ENCODE results near the gene ZFP36L2.
"Not testable (repeated sequence)": the region's sequence is repeated elsewhere in the genome, so short reads cannot be mapped to it uniquely, and the experiment has no call there.

The ZFP36L2 gene

DNA sequence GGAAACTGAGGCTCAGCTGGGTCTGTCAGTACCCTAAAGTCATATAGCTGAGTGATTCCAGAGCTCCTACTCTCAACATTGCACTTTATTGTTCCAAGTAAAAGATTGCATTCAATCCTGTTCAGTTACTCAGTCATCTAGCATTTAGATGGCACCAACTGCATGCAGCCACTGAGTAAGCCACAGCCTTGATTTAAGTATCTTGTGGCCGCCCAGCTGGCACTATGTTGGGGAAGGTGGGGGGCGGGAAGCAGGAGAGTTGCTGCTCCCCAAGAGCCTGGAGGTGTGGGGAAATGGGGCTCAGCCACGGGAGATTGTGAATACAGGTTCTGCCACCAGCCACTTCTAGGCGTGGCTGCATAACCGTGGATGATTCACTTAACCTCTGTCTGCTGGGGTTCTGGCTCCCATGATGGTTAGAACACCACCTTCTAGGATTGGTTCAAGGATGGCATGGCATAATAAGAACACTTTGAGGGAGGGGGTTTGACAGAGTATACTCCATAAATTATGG, 17.1 kb downstream of the ZFP36L2 start:
- DNase-seq (ENCODE audit: low read depth, low spot score) = no peak

DNA sequence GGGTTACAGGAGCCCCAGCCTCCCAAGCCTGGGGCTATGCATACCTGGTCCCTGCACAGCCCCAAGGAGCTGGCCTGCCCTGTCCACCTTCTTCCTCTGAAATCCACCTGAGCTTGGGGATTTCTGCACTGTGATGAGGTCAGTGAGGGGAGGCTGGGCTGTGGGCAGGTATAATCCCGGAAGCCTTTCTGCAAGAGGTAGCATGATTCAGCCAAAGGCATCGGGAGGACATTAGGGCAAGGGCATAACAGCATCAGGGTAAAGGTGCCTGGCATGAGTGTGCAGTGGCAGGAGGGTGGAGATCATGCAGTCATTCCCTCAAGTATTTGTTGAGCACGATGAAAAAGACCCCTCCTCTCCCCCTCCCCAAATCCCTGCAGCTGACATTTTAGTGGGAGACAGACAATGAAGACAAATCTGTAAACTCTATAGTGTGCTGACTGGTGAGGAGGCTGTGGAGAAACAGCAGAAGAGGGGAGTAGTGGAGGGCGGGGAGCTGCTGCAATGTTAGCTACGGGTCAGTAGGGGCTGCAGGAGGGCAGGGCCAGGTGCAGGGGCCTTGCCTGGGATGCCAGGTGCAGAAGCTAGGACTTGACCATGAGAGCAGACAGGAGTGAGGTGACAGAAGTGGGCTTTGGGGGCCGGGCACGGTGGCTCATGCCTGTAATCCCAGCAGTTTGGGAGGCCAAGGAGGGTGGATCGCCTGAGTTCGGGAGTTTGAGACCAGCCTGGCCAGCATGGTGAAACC, 18.7 kb downstream of the ZFP36L2 start:
- DNase-seq (ENCODE audit: low read depth, low spot score) = no peak

DNA sequence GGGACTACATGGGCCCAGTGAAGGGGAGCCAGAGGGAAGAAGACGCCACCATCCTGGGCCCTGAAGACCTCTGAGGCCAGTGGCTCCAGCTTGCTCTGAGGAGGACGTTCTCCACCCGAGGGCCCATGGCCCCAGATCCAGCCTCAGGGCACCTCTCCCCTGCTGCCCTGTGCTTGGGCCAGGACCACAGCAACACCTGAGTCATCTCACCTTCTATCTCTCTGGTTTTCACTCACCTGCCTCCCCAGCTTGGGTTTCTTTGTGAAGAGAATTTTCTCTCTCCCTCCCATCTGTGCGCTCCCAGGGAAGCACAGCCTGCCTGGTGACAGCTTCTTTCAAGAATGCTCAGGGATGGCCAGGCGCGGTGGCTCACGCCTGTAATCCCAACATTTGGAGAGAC, 19.8 kb downstream of the ZFP36L2 start:
- no peak for DNase-seq (ENCODE audit: low read depth, low spot score)

DNA sequence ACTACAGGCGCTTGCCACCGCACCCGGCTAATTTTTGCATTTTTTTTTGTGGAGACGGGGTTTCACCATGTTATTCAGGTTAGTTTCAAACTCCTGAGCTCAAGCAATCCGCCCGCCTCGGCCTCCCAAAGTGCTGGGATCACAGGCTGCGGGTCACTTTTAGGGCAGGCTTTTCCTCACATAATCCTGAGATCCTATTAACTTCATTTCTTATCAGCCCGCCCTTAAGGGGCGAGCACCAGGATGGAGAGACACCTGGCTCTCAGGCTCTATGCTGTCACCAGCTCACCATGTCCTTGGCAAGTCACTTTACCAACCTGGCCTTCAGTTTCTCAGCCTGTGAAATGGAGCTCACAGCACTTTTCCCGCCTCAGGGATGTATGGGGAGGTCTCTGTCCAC, 23.0 kb downstream of the ZFP36L2 start:
- DNase-seq (ENCODE audit: low read depth, low spot score) = no peak

DNA sequence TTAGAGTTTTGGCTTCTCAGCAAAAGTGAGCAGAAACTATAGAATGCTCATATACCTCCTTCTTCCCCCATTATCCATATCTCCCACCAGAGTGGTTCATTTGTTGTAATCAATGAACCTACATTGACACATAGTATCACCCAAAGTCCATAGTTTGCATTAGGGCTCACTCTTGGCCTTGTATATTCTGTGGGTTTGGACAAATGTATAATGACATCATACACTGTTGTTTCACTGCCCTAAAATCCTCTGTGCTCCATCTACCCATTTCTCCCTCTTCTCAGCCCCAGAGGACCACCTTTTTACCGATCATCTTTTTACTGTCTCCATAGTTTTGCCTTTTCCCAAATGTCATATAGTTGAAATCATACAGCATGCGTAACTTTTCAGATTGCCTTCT, 24.1 kb downstream of the ZFP36L2 start:
- no peak for DNase-seq (ENCODE audit: low read depth, low spot score)

DNA sequence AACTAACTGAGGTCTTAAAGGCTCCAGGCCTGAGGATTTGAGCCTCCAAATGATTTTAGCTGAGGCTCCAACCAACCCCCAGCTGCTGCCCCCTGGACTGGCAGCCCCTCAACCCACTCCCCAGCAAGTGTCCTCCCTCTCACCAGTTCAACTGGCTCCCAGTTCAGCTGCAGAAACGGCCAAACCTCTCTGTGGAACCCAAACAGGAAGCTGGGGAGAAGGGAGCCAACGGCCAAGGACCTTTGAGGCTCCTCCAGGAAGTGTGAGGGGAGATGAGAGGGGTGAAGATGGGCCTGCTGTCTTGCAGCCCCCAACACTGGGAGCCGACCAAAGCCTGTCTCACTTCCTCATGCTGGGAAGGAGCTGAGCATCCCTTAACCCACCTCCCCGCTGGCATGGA, 24.9 kb downstream of the ZFP36L2 start:
- DNase-seq (ENCODE audit: low read depth, low spot score) = no peak

DNA sequence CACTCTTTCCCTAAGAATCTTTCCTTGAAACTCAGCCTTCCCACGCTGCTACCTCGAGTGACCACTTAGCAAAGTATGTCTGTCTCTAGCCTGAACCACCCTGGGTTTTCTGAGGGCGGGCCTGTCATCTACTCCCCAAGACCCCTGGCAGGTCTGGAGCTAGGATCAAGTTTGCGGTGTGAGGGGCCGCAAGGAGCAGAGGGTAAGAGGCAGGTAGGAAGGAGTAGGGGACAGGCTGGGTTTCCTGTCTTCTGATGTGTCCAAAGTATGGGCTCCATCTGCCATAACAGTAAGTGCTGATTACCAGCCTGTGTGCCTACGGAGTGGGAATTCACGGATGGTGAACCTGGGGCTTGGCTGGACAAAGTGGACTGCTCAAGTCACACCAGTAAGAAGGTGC, 25.4 kb downstream of the ZFP36L2 start:
- no peak for DNase-seq (ENCODE audit: low read depth, low spot score)

DNA sequence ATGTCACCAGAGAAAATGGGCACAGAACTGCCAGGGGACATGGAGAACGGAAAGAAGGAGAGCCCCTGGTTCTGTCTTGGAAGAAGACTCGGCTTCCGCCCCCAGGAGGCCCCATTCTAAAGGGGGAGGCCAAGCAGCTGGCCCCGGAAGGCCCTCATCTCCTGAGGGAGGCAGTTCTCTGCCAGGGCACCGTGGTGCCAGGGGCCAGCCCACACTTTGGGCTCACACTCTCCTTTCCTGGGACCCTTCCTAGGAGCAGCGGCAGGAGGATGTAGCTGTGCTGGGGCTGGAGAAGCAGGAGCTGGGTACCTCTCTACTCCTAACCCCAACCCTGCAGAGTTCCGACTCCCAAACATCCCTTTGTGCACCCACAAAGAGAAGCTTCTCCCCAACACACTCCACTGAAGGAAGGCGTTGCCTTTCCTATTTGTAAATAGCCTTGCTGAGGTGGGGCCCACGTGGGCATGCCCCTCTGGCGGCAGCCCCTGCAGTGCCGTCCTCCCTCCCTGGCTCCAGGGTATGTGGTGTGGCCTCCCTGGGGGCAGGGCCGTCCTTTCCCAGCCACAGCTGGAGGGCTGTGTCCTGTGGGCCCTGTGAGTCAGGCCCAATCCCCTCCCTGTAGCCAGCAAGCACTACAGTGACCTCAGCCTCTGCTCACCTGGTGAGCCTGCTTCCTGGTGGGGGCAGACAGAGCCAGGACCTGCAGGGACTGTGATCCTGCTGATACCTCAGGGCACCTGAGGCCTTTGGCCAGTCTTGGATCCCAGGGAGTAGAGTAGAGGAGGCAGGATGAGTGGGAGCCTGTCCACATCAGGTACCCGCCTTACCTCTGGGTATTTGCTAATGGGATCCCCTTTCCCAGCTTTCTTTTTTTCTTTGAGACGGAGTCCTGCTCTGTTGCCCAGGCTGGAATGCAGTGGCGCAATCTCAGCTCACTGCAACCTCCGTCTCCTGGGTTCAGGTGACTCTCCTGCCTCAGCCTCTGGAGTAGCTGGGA, 26.6 kb downstream of the ZFP36L2 start:
- no peak for DNase-seq (ENCODE audit: low read depth, low spot score)

DNA sequence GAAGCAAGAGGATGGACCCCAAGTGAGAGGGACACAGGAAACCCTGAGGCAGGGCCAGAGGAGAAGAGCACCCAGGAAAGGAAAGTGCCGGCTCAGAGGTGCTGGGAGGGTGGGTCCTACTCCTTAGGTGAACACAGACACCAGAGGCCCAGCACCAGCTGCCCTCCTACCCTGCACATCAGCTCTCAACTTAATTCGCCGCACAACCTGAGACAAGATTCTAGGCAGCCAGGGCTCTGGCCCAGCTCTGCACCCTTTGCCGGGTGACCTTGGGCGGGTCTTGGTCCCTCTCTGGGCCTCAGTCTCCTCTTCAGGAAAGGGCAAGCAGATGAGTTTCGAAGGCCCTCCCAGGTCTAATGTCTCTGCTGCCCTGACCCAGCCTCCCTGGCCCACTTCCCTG, 28.1 kb downstream of the ZFP36L2 start:
- no peak for DNase-seq (ENCODE audit: low read depth, low spot score)

DNA sequence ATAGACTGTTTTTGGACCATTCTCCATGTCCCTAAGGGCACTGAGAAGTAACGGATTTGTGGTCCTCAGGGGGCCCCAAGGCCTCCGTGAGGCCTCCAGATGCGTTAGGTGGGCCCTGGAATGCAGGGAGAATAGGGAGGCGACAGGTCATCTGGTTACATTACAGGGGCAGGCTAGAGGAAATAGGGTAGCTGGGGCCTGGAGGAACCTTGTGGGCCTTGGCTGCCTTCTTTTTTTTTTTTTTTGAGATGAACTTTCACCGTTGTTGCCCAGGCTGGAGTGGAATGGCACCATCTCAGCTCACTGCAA, 28.9 kb downstream of the ZFP36L2 start:
- no peak for DNase-seq (ENCODE audit: low read depth, low spot score)

DNA sequence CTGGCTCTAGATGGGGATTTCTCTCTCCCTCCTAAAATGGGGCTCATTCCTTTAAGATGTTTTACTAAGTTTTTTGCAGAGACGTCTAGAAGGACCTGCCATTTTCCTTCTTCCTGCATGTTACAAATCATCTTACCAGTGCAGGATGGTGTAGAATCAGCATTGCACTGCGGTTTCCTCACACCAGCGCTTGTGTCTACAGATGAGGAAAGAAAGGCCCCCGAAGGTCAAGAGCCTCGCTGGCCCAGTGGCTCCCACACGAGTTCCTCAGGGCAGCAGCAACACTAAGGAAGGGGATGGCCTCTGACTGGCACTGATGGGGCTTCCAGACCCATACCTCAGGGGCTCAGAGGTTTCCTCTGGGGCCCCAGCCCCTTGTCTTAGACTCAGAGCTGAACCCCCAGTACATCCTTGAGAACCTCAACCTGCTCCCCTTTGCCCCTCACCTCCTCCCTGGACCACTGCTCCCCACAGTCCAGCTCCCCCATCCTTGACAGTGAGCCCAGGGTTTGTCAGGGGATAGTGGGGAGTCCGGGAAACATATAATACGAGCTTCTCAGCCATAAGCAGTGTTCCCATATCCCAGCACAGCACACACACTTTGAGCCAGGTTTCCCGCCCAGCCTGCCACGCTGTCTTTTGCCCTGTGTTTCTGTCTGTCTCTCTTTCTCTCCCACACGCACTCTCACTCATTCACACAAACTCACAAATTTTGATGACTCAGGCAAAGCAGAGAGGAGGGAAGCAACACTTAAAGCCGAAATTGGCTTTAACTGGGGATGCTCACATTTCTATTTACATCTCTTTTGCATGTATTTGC, 29.4 kb downstream of the ZFP36L2 start:
- no peak for DNase-seq (ENCODE audit: low read depth, low spot score)

DNA sequence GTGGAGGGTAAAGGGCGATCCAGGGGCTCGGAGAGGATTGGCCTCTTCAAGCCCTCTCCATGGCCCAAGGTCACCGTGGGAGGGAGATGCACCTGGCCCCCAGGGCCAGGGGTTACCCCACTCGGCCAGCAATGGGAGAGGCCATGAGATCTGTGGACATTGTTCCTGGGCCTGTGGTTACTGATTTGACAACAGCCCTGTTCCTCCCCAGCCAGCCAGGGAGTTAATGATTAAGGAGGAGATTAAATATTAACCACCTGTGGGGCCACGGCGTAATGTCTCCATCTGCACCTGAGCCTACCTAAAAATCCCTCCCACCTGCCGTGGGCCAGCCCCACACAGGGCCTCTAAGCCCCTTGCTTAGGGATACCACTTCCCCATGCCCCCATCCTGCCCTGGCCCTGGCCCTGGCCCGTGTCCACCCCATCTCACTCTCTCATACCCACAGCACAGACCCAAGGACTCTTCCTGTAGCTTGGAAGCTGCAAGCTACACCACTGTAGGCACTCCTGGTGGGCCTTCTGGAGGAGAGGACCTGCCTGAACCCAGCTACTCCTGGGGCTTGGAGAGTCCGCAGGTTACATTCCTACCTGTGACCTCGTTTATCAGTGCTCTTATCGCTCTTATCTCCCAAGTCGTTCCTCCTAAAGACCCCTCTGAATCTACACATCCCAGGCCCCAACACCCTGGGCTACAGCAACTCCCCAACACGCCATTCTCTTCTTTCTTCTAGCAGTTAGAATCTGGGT, 32.1 kb downstream of the ZFP36L2 start:
- no peak for DNase-seq (ENCODE audit: low read depth, low spot score)

DNA sequence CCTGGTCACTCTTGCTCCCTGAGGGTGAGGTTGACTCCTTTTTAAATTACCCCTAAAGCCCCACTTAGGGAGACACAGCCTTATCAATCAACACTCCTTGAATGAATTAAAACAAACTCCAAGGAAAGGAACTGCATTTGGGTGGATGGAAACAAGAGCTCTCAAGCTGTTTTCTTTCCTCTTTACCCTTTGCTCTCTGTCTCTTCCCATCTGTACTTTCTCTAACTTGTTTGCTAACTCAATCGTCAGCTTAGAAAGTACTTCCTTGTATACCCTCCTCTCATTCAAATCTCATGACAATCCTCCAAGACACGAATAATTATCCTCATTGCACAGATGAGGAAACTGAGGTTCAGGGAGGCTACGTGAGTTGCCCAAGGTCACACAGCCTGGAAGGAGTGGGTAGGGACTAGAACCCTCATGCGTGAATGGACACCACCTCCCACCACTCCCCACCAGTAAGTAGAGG, 32.7 kb downstream of the ZFP36L2 start:
- DNase-seq (ENCODE audit: low read depth, low spot score) = no peak

DNA sequence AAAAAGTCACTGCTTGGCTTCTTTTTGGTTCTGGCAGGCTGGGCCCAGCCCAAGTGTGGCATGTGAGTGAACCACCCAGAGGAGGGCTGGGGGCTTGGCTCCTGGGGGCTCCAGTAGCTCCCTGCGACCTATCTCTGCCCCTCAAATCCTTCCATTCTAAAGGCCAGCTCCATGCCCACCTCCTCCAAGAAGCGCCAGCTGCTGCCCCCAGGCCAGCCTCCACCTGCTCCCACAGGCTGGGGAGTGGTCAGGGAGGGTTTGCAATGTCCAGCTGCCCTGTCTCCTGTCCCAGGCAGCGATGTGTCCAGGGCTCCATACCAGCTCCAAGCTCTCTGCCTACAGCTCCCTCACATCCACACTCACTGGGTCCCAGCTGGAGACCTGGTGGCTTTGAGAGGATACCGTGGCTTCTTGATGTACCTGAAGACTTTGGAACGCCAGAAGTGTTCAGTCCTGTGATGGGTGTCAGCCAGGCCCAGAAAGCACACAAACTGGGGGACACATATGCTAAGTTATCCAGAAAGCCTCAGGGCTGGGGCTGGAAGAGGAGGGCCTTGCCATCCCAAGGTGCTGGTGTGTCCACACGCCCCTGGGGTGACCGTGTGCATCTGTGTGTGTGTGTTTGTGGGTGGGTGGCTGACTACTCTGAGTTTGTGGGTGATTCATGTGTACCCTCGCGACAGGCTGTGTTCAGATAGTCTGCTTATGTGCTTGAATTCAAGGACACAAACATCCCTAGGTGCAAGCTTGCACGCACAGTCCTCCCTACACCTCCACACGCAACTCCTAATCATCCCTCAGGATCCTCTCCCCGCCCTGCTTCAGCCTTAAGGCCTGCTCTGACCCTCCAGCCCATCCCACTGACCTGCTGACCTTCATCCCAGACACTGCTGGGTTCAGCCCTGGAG, 33.4 kb downstream of the ZFP36L2 start:
- no peak for DNase-seq (ENCODE audit: low read depth, low spot score)

DNA sequence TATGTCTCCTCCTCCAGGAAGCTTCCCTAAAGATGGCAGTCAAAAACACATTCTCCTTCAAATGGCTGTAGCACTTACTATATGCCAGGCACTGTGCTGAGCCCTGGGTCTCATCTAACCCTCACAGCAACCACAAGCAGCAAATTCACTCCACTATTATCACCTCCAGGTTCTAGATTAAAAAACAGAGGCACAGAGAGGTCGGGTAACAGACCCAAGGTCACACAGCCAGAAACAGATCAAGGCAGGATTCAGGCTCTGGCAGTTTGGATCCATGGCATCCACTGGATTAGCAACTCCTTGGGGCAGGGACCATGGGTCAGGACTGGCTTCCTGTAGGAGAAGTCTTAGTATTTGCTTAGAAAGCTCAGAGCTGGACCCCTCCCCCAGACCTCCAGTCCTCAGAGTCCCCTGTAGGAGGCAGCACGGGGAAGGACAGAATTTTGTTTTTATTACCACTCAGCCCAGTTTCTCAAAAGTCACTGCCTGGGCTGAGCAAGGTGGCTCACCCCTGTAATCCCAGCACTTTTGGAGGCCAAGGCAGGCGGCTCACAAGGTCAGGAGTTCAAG, 34.4 kb downstream of the ZFP36L2 start:
- no peak for DNase-seq (ENCODE audit: low read depth, low spot score)

DNA sequence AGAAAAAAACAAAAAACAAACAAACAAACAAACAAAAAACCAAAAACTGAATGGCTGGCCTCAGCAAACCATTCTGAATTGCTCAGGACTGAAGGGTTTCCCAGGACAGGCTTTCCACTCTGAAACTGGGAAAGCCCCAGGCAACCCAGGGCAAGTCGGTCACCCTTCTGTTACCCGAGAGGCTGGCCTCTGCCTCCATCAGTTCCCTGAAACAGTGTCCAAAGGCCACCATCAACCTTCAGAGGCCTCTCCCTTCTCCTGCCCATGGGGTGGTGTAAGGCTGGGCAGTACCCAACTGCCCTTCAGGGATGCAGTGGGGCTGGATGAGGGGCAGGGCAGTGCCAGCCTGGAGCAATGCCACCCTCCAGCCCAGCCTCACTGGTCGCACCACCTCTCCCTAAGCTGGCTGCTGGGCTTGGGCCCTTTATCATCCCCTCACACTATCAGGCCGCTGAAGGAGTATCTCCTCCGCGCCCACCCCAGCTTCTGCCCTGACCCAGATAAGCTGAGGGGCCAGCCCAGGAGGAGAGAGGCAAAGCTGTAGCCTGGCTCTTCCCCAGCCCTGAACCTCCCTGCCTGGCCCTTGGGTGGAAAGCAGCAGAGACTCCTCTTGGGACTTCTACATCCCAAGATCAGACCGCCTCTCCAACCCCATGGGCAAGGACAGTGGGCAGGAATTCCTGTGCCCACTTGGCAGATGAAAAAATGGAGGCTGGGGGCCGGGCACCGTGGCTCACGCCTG, 35.9 kb downstream of the ZFP36L2 start:
- DNase-seq (ENCODE audit: low read depth, low spot score) = no peak

DNA sequence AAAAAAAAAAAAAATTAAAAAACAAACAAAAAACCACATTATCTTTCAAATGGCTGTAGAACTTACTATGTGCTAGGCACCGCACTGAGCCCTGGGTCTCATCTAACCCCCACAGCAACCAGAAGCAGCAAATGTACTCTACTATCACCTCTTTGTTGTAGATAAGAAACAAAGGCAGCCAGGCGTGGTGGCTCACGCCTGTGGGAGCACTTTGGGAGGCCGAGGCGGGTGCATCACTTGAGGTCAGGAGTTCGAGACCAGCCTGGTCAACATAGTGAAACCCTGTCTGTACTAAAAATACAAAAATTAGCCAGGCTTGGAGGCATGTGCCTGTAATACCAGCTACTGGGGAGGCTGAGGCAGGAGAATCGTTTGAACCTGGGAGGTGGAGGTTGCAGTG, 36.5 kb downstream of the ZFP36L2 start:
- DNase-seq (ENCODE audit: low read depth, low spot score) = not testable (repeated sequence)

DNA sequence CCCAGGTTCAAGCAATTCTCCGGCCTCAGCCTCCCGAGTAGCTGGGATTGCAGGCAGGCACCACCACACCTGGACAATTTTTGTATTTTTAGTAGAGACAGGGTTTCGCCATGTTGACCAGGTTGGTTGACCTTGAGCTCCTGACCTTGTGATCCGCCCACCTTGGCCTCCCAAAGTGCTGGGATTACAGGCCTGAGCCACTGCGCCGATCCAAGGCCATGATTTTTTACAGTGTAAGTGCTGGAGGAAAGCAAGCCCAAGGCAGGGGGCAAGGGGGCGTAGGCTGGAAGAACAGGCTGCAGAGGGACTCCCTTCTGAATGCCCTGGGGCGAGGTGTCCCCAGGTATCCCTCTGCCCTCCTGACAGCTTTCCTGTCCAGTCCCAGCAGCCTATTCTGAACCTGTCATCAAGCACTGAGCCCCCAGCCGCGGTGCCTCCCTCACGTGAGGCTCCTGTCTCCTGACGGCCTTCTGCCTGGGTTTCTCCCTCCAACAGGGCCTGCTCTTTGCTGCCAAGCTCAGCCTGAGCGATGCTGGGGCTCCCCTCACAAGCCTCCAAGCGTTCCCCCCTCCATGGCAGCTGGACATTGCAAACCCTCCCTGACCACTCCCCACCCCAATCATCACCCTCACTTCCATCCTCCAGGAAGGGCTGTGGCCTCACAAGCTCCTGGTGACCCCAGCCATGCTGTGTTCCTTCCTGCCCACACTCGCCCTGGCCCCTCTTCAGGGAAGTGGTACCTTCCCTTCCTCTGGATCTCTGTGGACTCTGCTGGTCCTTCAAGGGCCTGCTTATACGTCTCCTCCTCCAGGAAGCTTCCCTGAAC, 37.6 kb downstream of the ZFP36L2 start:
- no peak for DNase-seq (ENCODE audit: low read depth, low spot score)

Measured in iPS DF 19.7 (cell line).